Activated T-cell treated with anti-CD3 and anti-CD28 coated beads, Interleukin-2, amount 50 U/mL, for 4 hours (primary cell): ENCODE measurements around the gene TPM3. TPM values are rescaled to one million over a fixed set of nuclear protein-coding genes. Genes with fewer than 3 reads are reported as not detected.
"Not testable (repeated sequence)": the region's sequence is repeated elsewhere in the genome, so short reads cannot be mapped to it uniquely, and the experiment has no call there.

ENCODE experiments used
- ATAC-seq, 2 donors: fragments of 200-7000 bp; cut with Tn5 transposase; one replicate each; pipeline ENCODE4 v1.10.0; 2021
- DNase-seq: peaks from one replicate; pipeline ENCODE4 v3.0.0-alpha.2; 2020
- H3K27me3 Mint-ChIP-seq: one replicate; pipeline ENCODE4 v1.8.0; 2021; ENCODE audit warnings: low read depth, mixed read lengths
- H3K36me3 Mint-ChIP-seq: one replicate; pipeline ENCODE4 v1.8.0; 2022; ENCODE audit warnings: mixed read lengths; ENCODE audit not compliant: insufficient read depth
- H3K4me1 Mint-ChIP-seq: one replicate; pipeline ENCODE4 v1.8.0; 2021; ENCODE audit warnings: low read depth, mixed read lengths
- H3K4me3 Mint-ChIP-seq: one replicate; pipeline ENCODE4 v1.8.0; 2021; ENCODE audit warnings: mild to moderate bottlenecking, moderate library complexity, mixed read lengths
- H3K9me3 Mint-ChIP-seq: one replicate; pipeline ENCODE4 v1.8.0; 2021; ENCODE audit warnings: mixed read lengths
- total RNA-seq, 3 donors: library from RNA; stranded (reverse); gene quantifications; one replicate each; pipeline ENCODE4 v1.2.1, GENCODE V29; 2021

The TPM3 gene
- total RNA-seq, 3 donors from 2014 or later = 788 to 834 (median 808) TPM

- H3K4me3 Mint-ChIP-seq = no peak overlapping the region
- H3K36me3 Mint-ChIP-seq = peaks cover 74% of the 10 kb centered on the region
- DNase-seq = no peak
- ATAC-seq = no peak
- no peaks in the 10 kb centered on the region for H3K27me3 Mint-ChIP-seq
- H3K4me1 Mint-ChIP-seq = peaks cover 51% of the 10 kb centered on the region
- no peaks in the 10 kb centered on the region for H3K9me3 Mint-ChIP-seq
Observed at GRCh38 chr1:154167461-154167860, 24.4 kb downstream of the TPM3 start.

DNA sequence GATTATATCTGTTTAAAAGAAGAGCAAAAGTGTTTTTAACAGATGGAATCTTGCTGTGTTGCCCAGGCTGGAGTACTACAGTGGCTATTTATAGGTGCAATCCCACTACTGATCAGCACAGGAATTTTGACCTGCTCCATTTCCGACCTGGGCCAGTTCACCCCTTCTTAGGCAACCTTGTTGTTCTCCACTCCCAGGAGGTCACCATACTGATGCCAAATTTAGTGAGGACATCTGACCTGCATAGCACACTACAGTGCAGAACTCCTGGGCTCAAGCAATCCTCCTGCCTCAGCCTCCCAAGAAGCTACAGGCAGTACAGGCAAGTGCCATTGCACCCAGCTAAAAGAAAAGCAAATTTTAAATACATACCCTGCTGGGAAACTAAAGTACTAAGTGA is 25.7 kb downstream of the TPM3 start:
- Mint-ChIP-seq H3K27me3 (no peaks in the 10 kb centered on the region), H3K36me3 (peaks cover 69% of the 10 kb centered on the region), H3K4me3 (no peak overlapping the region), H3K4me1 (peaks cover 39% of the 10 kb centered on the region), H3K9me3 (no peaks in the 10 kb centered on the region)
- ATAC-seq (no peak), DNase-seq (no peak)

GRCh38 chr1:154159554-154159953 is 32.3 kb downstream of the TPM3 start:
- H3K36me3 Mint-ChIP-seq = peaks cover 64% of the 10 kb centered on the region

DNA sequence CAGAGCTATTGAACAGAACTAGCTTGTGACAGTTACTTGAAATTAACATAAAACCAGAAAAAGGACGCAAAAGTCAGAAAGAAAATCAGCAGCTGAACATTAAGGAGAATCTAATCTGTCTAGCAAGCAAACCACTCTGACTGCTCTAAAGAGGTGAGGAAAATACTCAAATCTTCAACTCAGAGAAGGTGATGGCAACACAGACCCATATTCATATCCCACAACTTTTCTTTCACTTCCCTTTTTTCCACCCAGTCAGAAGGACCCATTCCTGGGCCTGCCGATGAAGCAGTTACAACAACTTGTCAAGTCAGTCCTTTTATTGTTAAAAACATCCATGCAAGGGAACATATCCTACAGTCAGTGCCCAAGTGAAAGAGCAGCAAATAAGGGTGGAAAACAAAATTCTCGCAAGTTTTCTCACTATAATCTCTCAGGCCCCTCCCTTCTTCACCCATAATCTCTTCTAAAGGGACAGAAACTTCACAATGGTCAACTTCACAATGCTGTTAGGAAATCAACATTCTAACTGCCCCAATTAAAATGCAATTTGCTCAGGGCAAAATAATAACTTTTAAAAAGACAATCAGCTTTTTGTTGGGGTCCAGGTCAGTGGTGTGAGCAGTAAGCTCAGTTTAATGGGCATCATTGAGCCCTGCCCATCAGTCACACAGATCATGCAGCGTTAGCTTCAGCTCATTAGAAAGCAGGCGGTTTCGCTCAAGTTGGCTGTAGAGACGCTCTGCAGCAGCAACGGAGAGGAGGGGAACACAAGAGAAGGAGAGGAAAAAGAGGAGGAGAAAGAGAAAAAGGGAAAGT is 33.4 kb downstream of the TPM3 start:
- no peaks in the 10 kb centered on the region for H3K27me3 Mint-ChIP-seq
- H3K9me3 Mint-ChIP-seq = no peaks in the 10 kb centered on the region
- H3K4me1 Mint-ChIP-seq = peaks cover 69% of the 10 kb centered on the region
- peak overlapping the region; percentile 23 for H3K4me3 Mint-ChIP-seq
- DNase-seq (no peak), ATAC-seq (peak; percentile 3)
- peaks cover 65% of the 10 kb centered on the region for H3K36me3 Mint-ChIP-seq

More at GRCh38 chr1:154159554-154159953, 32.3 kb downstream of the TPM3 start:
- H3K9me3 Mint-ChIP-seq = no peaks in the 10 kb centered on the region
- no peak for DNase-seq
- no peak overlapping the region for H3K4me3 Mint-ChIP-seq
- ATAC-seq = no peak
- peaks cover 62% of the 10 kb centered on the region for H3K4me1 Mint-ChIP-seq
- no peaks in the 10 kb centered on the region for H3K27me3 Mint-ChIP-seq

- Mint-ChIP-seq H3K4me3 (peak overlapping the region; percentile 23), H3K27me3 (no peaks in the 10 kb centered on the region), H3K4me1 (peaks cover 66% of the 10 kb centered on the region), H3K36me3 (peaks cover 59% of the 10 kb centered on the region), H3K9me3 (no peaks in the 10 kb centered on the region)
- ATAC-seq (peak; percentile 98), DNase-seq (peak; percentile 61)
Observed at GRCh38 chr1:154157520-154158306, 34.2 kb downstream of the TPM3 start.

- H3K27me3 Mint-ChIP-seq = no peaks in the 10 kb centered on the region
- no peak overlapping the region for H3K4me3 Mint-ChIP-seq
- H3K36me3 Mint-ChIP-seq = peaks cover 44% of the 10 kb centered on the region
- DNase-seq (no peak), ATAC-seq (no peak)
- no peaks in the 10 kb centered on the region for H3K9me3 Mint-ChIP-seq
- H3K4me1 Mint-ChIP-seq = peaks cover 65% of the 10 kb centered on the region
Observed at GRCh38 chr1:154155251-154155650, 36.6 kb downstream of the TPM3 start.

GRCh38 chr1:154154534-154155191 is 37.2 kb downstream of the TPM3 start, which contains the start of gene NUP210L:
TSS of gene NUP210L (minus strand) at chr1:154155073.
- H3K36me3 Mint-ChIP-seq = peaks cover 39% of the 10 kb centered on the region
- no peaks in the 10 kb centered on the region for H3K9me3 Mint-ChIP-seq
- H3K4me1 Mint-ChIP-seq = peaks cover 61% of the 10 kb centered on the region
- no peak within 1 kb of the TSS for H3K4me3 Mint-ChIP-seq
- DNase-seq (no peak), ATAC-seq (no peak)
- H3K27me3 Mint-ChIP-seq = no peaks in the 10 kb centered on the region

DNA sequence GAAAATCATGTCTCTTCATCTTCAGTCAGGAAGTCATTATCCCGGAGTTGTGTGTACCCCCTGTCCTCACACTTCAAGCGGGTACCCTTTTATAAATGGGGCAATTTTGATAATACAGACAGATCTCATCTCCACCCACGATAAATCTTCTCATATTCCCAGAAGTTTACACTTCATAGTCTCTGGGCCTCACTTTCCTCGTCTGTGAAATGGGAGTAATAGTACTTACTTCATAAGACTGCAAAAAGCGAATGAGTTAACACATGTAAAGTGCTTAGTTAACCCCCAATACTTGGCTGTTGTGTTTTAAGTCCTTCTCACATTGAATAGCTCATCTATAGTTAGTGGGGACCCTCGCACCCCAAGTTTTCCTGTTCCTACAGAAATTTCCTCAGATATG is 37.8 kb downstream of the TPM3 start:
- no peak overlapping the region for H3K4me3 Mint-ChIP-seq
- no peaks in the 10 kb centered on the region for H3K9me3 Mint-ChIP-seq
- H3K4me1 Mint-ChIP-seq = peaks cover 55% of the 10 kb centered on the region
- peaks cover 33% of the 10 kb centered on the region for H3K36me3 Mint-ChIP-seq
- DNase-seq = no peak
- ATAC-seq = no peak
- H3K27me3 Mint-ChIP-seq = no peaks in the 10 kb centered on the region

GRCh38 chr1:154151311-154151710 is 40.6 kb downstream of the TPM3 start:
- H3K9me3 Mint-ChIP-seq = no peaks in the 10 kb centered on the region
- DNase-seq = no peak
- H3K4me3 Mint-ChIP-seq = no peak overlapping the region

GRCh38 chr1:154148807-154149206 is 43.1 kb downstream of the TPM3 start:
- Mint-ChIP-seq H3K9me3 (no peaks in the 10 kb centered on the region), H3K36me3 (peaks cover 2% of the 10 kb centered on the region), H3K4me1 (peaks cover 12% of the 10 kb centered on the region), H3K4me3 (no peak overlapping the region), H3K27me3 (no peaks in the 10 kb centered on the region)
- DNase-seq (no peak), ATAC-seq (peak; percentile 27 to 38)

More at GRCh38 chr1:154151311-154151710, 40.6 kb downstream of the TPM3 start:
- peaks cover 34% of the 10 kb centered on the region for H3K4me1 Mint-ChIP-seq
- ATAC-seq = no peak
- peaks cover 11% of the 10 kb centered on the region for H3K36me3 Mint-ChIP-seq
- no peaks in the 10 kb centered on the region for H3K27me3 Mint-ChIP-seq

DNA sequence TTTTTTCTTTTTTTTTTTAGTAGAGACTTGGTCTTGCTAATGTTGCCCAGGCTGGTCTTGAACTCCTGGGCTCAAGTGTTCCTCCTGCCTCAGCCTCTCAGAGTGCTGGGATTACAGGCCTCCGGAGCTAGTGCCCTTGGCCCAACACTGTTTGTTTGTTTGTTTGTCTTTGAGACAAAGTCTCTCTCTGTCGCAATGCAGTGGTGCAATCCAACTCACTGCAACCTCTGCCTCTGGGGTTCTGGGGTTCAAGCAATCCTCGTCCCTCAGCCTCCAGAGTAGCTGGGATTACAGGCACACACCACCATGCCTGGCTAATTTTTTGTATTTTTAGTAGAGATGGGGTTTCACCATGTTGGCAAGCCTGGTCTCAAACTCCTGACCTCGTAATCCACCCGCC is 44.4 kb downstream of the TPM3 start:
- not testable (repeated sequence) for ATAC-seq, H3K36me3 Mint-ChIP-seq, DNase-seq, H3K27me3 Mint-ChIP-seq, H3K4me3 Mint-ChIP-seq, H3K9me3 Mint-ChIP-seq, H3K4me1 Mint-ChIP-seq

- no peaks in the 10 kb centered on the region for H3K27me3 Mint-ChIP-seq
- H3K4me1 Mint-ChIP-seq = peaks cover 6% of the 10 kb centered on the region
- no peaks in the 10 kb centered on the region for H3K9me3 Mint-ChIP-seq
- no peak overlapping the region for H3K4me3 Mint-ChIP-seq
- ATAC-seq = no peak
- DNase-seq = no peak
- no peaks in the 10 kb centered on the region for H3K36me3 Mint-ChIP-seq
Observed at GRCh38 chr1:154145986-154146385, 45.9 kb downstream of the TPM3 start.

- Mint-ChIP-seq H3K9me3 (no peaks in the 10 kb centered on the region), H3K4me1 (peaks cover 5% of the 10 kb centered on the region), H3K36me3 (no peaks in the 10 kb centered on the region), H3K4me3 (no peak overlapping the region), H3K27me3 (no peaks in the 10 kb centered on the region)
- no peak for ATAC-seq
- DNase-seq = no peak
Observed at GRCh38 chr1:154142358-154142757, 49.5 kb downstream of the TPM3 start.

DNA sequence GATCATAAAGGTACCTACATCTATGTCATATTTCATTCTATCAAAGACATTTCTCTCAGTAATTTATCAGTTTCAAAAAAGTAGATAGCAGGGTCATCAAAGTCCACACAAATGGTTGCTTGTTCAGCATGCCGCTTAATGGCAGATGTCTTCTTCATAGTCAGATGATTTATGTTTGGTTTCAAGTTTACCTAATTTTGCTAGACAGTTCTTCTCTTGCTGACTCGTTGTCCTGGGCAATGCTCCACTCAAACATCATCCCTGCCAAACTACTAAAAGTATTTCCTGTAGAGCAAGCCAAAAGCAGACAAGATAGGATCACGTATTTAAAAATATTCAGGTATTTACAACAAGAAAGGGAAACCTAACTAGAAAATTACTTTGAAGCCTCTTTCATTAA is 50.7 kb downstream of the TPM3 start:
- H3K4me3 Mint-ChIP-seq = no peak overlapping the region
- no peaks in the 10 kb centered on the region for H3K36me3 Mint-ChIP-seq
- no peaks in the 10 kb centered on the region for H3K9me3 Mint-ChIP-seq
- peaks cover 5% of the 10 kb centered on the region for H3K4me1 Mint-ChIP-seq
- DNase-seq = no peak
- no peak for ATAC-seq
- no peaks in the 10 kb centered on the region for H3K27me3 Mint-ChIP-seq
